Loucy (cell line): Measurements from ENCODE around the gene COL8A1.

Experiments used
- H2AFZ ChIP-seq: fragments of 200-600 bp; sonication (generic); 2 replicates; pipeline ENCODE4 v1.6.0; 2016; ENCODE audit warnings: antibody characterized with exemption, mild to moderate bottlenecking, low read length, moderate library complexity
- H3F3A ChIP-seq: fragments of 200-600 bp; 2 replicates; pipeline ENCODE4 v1.6.0; 2016; ENCODE audit warnings: antibody characterized with exemption, low read depth, mild to moderate bottlenecking
- H3K27me3 ChIP-seq: fragments of 200-600 bp; sonication (generic); 2 replicates; pipeline ENCODE4 v1.6.1; 2014; ENCODE audit warnings: low read length, mild to moderate bottlenecking; ENCODE audit not compliant: insufficient read depth, poor library complexity, severe bottlenecking
- H3K36me3 ChIP-seq: fragments of 200-600 bp; sonication (generic); 2 replicates; pipeline ENCODE4 v1.6.1; 2016; ENCODE audit warnings: low read length; ENCODE audit not compliant: insufficient read depth
- H3K4me1 ChIP-seq: fragments of 200-600 bp; sonication (generic); 2 replicates; pipeline ENCODE4 v1.5.1; 2014; ENCODE audit warnings: low read length, mild to moderate bottlenecking; ENCODE audit not compliant: insufficient read depth, poor library complexity, severe bottlenecking
- H3K4me2 ChIP-seq: fragments of 200-600 bp; sonication (generic); 2 replicates; pipeline ENCODE4 v1.6.0; 2014; ENCODE audit warnings: antibody characterized with exemption, low read length, low read depth, mild to moderate bottlenecking; ENCODE audit not compliant: poor library complexity, severe bottlenecking
- H3K4me3 ChIP-seq: fragments of 200-600 bp; sonication (generic); 2 replicates; pipeline ENCODE4 v1.5.1; 2014; ENCODE audit warnings: low read length, mild to moderate bottlenecking, mixed read lengths; ENCODE audit not compliant: poor library complexity, severe bottlenecking
- H3K79me2 ChIP-seq: fragments of 200-600 bp; sonication (generic); 2 replicates; pipeline ENCODE4 v1.6.1; 2014; ENCODE audit warnings: low read length; ENCODE audit not compliant: insufficient read depth
- H3K9ac ChIP-seq: fragments of 200-600 bp; sonication (generic); 2 replicates; pipeline ENCODE4 v1.6.0; 2014; ENCODE audit warnings: mild to moderate bottlenecking, low read depth, low read length, moderate library complexity; ENCODE audit not compliant: poor library complexity, severe bottlenecking
- H3K9me2 ChIP-seq: fragments of 200-600 bp; sonication (generic); replicated peaks from 2 replicates; pipeline ENCODE4 v1.6.1; 2016; ENCODE audit warnings: low read depth, low read length, mixed read lengths
- H3K9me3 ChIP-seq: fragments of 200-600 bp; sonication (generic); 2 replicates; pipeline ENCODE4 v1.6.1; 2014; ENCODE audit warnings: mild to moderate bottlenecking, antibody characterized with exemption, low read length, low read depth; ENCODE audit not compliant: insufficient read depth
- H4K20me1 ChIP-seq: fragments of 200-600 bp; sonication (generic); 2 replicates; pipeline ENCODE4 v1.6.0; 2014; ENCODE audit warnings: antibody characterized with exemption, low read length, mild to moderate bottlenecking; ENCODE audit not compliant: insufficient read depth, poor library complexity, severe bottlenecking
- EZH2phosphoT487 ChIP-seq: fragments of 200-600 bp; IDR thresholded peaks from 2 replicates; pipeline ENCODE4 v1.6.1; 2018; ENCODE audit warnings: antibody characterized with exemption, mild to moderate bottlenecking, moderate library complexity, borderline replicate concordance
- TF ChIP-seq, protein P1 (sequence below): fragments of 200-600 bp; sonication (generic); conservative IDR thresholded peaks from 2 replicates; pipeline ENCODE4 v1.5.1; 2014; ENCODE audit warnings: mild to moderate bottlenecking, antibody characterized with exemption, low read length

Gene COL8A1

DNA sequence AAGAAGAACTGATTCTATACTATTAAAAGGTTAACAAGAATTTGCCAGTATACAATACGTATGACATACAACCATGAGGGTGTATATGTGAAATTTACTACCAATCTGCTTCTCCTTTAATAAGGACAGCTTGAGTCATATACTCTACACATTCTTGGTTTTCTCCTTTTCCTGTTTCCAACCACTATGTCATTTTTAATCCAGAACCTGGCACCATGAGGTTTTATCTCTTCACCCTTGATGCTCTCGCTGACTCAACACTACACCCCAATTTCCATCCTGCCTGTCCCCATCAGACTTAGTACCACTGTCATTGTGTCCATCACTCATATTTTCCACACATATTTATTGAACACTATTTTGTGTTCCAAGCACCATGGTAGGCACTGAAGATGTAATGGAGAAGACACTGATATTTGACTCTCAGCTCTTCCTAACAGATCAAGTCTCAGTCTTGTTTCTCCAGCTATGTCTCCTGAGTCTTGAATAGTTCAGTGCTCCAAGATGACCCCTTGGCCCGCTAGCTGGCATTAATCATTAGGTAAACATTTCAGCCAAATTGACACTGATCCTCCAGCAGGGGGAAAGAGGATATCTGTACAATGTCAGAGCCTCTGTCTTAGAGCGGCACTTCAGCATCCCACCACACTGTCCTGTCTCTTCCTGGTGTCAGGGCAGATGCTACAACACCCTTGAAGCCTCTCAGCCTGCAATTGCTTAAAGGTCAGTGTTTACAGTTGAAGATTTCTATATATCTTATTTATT lies 11.2 kb upstream of the COL8A1 start:
- Histone ChIP-seq H4K20me1 (no peaks in the 10 kb centered on the region), H3K9me3 (no peaks in the 10 kb centered on the region), H3K79me2 (no peaks in the 10 kb centered on the region), H3K4me1 (no peaks in the 10 kb centered on the region), H3K9me2 (no peaks in the 10 kb centered on the region), H2AFZ (no peak overlapping the region), H3K4me2 (no peak overlapping the region), H3F3A (no peaks in the 10 kb centered on the region), H3K27me3 (no peaks in the 10 kb centered on the region), H3K36me3 (no peaks in the 10 kb centered on the region), H3K4me3 (no peak overlapping the region), H3K9ac (no peak overlapping the region)
- TF ChIP-seq EZH2phosphoT487 = no peak
- TF ChIP-seq, protein P1, sequence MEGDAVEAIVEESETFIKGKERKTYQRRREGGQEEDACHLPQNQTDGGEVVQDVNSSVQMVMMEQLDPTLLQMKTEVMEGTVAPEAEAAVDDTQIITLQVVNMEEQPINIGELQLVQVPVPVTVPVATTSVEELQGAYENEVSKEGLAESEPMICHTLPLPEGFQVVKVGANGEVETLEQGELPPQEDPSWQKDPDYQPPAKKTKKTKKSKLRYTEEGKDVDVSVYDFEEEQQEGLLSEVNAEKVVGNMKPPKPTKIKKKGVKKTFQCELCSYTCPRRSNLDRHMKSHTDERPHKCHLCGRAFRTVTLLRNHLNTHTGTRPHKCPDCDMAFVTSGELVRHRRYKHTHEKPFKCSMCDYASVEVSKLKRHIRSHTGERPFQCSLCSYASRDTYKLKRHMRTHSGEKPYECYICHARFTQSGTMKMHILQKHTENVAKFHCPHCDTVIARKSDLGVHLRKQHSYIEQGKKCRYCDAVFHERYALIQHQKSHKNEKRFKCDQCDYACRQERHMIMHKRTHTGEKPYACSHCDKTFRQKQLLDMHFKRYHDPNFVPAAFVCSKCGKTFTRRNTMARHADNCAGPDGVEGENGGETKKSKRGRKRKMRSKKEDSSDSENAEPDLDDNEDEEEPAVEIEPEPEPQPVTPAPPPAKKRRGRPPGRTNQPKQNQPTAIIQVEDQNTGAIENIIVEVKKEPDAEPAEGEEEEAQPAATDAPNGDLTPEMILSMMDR = 0 out of 2 replicates have a peak, but pooled peaks have one; percentile 9

- H3K36me3 ChIP-seq = no peaks in the 10 kb centered on the region
- no peak overlapping the region for H3K4me3 ChIP-seq
- H3K9me3 ChIP-seq = no peaks in the 10 kb centered on the region
- H3K4me1 ChIP-seq = no peaks in the 10 kb centered on the region
- no peaks in the 10 kb centered on the region for H3K27me3 ChIP-seq
- no peak overlapping the region for H2AFZ ChIP-seq
- no peaks in the 10 kb centered on the region for H3K9me2 ChIP-seq
- H3K4me2 ChIP-seq = no peak overlapping the region
- TF ChIP-seq, protein P1 = no peak
- no peak for TF ChIP-seq EZH2phosphoT487
- no peaks in the 10 kb centered on the region for H4K20me1 ChIP-seq
- no peaks in the 10 kb centered on the region for H3K79me2 ChIP-seq
- H3F3A ChIP-seq = no peaks in the 10 kb centered on the region
- no peak overlapping the region for H3K9ac ChIP-seq
Measured at GRCh38 chr3:99630815-99631214, 7.6 kb upstream of the COL8A1 start.

- H3K36me3 ChIP-seq = no peaks in the 10 kb centered on the region
- H3K79me2 ChIP-seq = no peaks in the 10 kb centered on the region
- H3K4me3 ChIP-seq = no peak overlapping the region
- H3K9ac ChIP-seq = no peak overlapping the region
- H3K27me3 ChIP-seq = no peaks in the 10 kb centered on the region
- H3K4me1 ChIP-seq = no peaks in the 10 kb centered on the region
- no peak overlapping the region for H3K4me2 ChIP-seq
- TF ChIP-seq EZH2phosphoT487 = no peak
- TF ChIP-seq, protein P1 = no peak
- H3F3A ChIP-seq = no peaks in the 10 kb centered on the region
- H4K20me1 ChIP-seq = no peaks in the 10 kb centered on the region
- H2AFZ ChIP-seq = no peak overlapping the region
- H3K9me3 ChIP-seq = no peaks in the 10 kb centered on the region
- H3K9me2 ChIP-seq = no peaks in the 10 kb centered on the region
Measured at GRCh38 chr3:99633887-99634558, 4.4 kb upstream of the COL8A1 start.
